IMR-90 (cell line): ENCODE measurements around the gene WIPI1. TPM values are rescaled to one million over a fixed set of nuclear protein-coding genes. Genes with fewer than 3 reads are reported as not detected.

Source experiments
- ATAC-seq: fragments of 200-7000 bp; cut with Tn5 transposase; 2 replicates; pipeline ENCODE4 v1.9.1; 2020; ENCODE audit warnings: low read depth, mild to moderate bottlenecking, moderate library complexity
- BruUV-seq: library from RNA; stranded (reverse); fragments of 400-500 nt; replicated peaks from 2 replicates; lab custom pipeline; 2021; lab: Mats Ljungman, UMichigan
- CTCF ChIA-PET: fragments of 300-600 bp; formaldehyde crosslinking; extraction: SDS; loops from one replicate; lab custom pipeline; 2021; ENCODE audit warnings: antibody characterized with exemption; lab: Yijun Ruan, JAX
- POLR2A ChIA-PET: fragments of 300-600 bp; sonication (Branson Sonifier 250); formaldehyde crosslinking; loops from one replicate; lab custom pipeline; 2022; ENCODE audit warnings: antibody characterized with exemption; ENCODE audit not compliant: unreplicated experiment; lab: Charles Lee
- DNase-seq: peaks from one replicate; pipeline ENCODE4 v3.0.0; 2013
- H2AFZ ChIP-seq: replicated peaks from 2 replicates; pipeline ENCODE3; 2013; ENCODE audit warnings: low read length, mild to moderate bottlenecking; ENCODE audit not compliant: poor library complexity
- H2AK5ac ChIP-seq: 2 replicates; pipeline ENCODE4 v1.6.1; 2013; ENCODE audit warnings: low read depth, low read length, inconsistent platforms
- H2AK9ac ChIP-seq: replicated peaks from 2 replicates; pipeline ENCODE3; 2013; ENCODE audit warnings: mild to moderate bottlenecking, low read depth, low read length, moderate library complexity; ENCODE audit not compliant: poor library complexity
- H2BK120ac ChIP-seq: 2 replicates; pipeline ENCODE4 v1.6.1; 2013; ENCODE audit warnings: low read depth, low read length, inconsistent platforms
- H2BK15ac ChIP-seq: 3 replicates; pipeline ENCODE4 v1.6.1; 2013; ENCODE audit warnings: low read depth, low read length, inconsistent platforms
- H2BK20ac ChIP-seq: 2 replicates; pipeline ENCODE4 v1.6.1; 2013; ENCODE audit warnings: low read depth, mild to moderate bottlenecking, inconsistent platforms, low read length, moderate library complexity
- H2BK5ac ChIP-seq: 2 replicates; pipeline ENCODE4 v1.6.1; 2013; ENCODE audit warnings: mild to moderate bottlenecking, low read depth, low read length, inconsistent platforms; ENCODE audit not compliant: poor library complexity, severe bottlenecking
- H3K14ac ChIP-seq: replicated peaks from 2 replicates; pipeline ENCODE4 v1.6.1; 2013; ENCODE audit warnings: low read depth, low read length, inconsistent platforms
- H3K18ac ChIP-seq: 2 replicates; pipeline ENCODE4 v1.6.1; 2013; ENCODE audit warnings: low read depth, low read length, control low read depth
- H3K23ac ChIP-seq: 2 replicates; pipeline ENCODE4 v1.6.1; 2013; ENCODE audit warnings: low read depth, low read length, inconsistent platforms
- H3K27ac ChIP-seq: 2 replicates; pipeline ENCODE4 v1.5.1; 2013; ENCODE audit warnings: mild to moderate bottlenecking, control low read depth, low read length; ENCODE audit not compliant: insufficient read depth
- H3K27me3 ChIP-seq: 2 replicates; pipeline ENCODE4 v1.6.1; 2013; ENCODE audit warnings: low read length; ENCODE audit not compliant: control insufficient read depth, insufficient read depth
- H3K36me3 ChIP-seq: 2 replicates; pipeline ENCODE4 v1.6.1; 2013; ENCODE audit warnings: low read length, mixed read lengths; ENCODE audit not compliant: control insufficient read depth, insufficient read depth
- H3K4ac ChIP-seq: 2 replicates; pipeline ENCODE4 v1.6.1; 2013; ENCODE audit warnings: low read depth, low read length, inconsistent platforms
- H3K4me1 ChIP-seq: 2 replicates; pipeline ENCODE4 v1.6.1; 2013; ENCODE audit warnings: low read length, mixed read lengths; ENCODE audit not compliant: control insufficient read depth, insufficient read depth
- H3K4me2 ChIP-seq: 2 replicates; pipeline ENCODE4 v1.6.1; 2013; ENCODE audit warnings: low read depth, mild to moderate bottlenecking, control low read depth, low read length, moderate library complexity
- H3K4me3 ChIP-seq: 2 replicates; pipeline ENCODE4 v1.5.1; 2013; ENCODE audit warnings: low read depth, mild to moderate bottlenecking, control low read depth, low read length, moderate library complexity; ENCODE audit not compliant: insufficient read depth
- H3K56ac ChIP-seq: 2 replicates; pipeline ENCODE4 v1.6.1; 2013; ENCODE audit warnings: low read length, inconsistent platforms; ENCODE audit not compliant: insufficient read depth; ENCODE audit errors: extremely low read depth
- H3K79me1 ChIP-seq, 2 experiments: 2 replicates each; pipeline ENCODE4 v1.6.1; 2013; ENCODE audit warnings: low read length in 2 of 2, inconsistent platforms in 1 of 2, low read depth in 1 of 2
- H3K9ac ChIP-seq: 2 replicates; pipeline ENCODE4 v1.6.1; 2013; ENCODE audit warnings: low read depth, low read length, control low read depth
- H3K9me1 ChIP-seq: 2 replicates; pipeline ENCODE4 v1.6.1; 2013; ENCODE audit warnings: low read length, inconsistent platforms; ENCODE audit not compliant: insufficient read depth
- H3K9me3 ChIP-seq: 2 replicates; pipeline ENCODE4 v1.6.1; 2013; ENCODE audit warnings: low read length; ENCODE audit not compliant: control insufficient read depth, insufficient read depth
- H4K20me1 ChIP-seq: 2 replicates; pipeline ENCODE4 v1.6.1; 2013; ENCODE audit warnings: low read length, inconsistent platforms; ENCODE audit not compliant: insufficient read depth
- H4K5ac ChIP-seq: 2 replicates; pipeline ENCODE4 v1.6.1; 2013; ENCODE audit warnings: mild to moderate bottlenecking, low read depth, low read length, control low read depth
- H4K8ac ChIP-seq, 2 experiments: 2 replicates each; pipeline ENCODE4 v1.6.1; 2013; ENCODE audit warnings: low read depth in 2 of 2, low read length in 2 of 2, control low read depth in 1 of 2, inconsistent platforms in 1 of 2
- H4K91ac ChIP-seq: 2 replicates; pipeline ENCODE4 v1.6.1; 2013; ENCODE audit warnings: low read depth, low read length, inconsistent platforms; ENCODE audit not compliant: insufficient read depth
- BHLHE40 ChIP-seq: fragments of 150-350 bp; IDR thresholded peaks from 2 replicates; pipeline ENCODE4 v1.6.1; 2016; ENCODE audit warnings: mild to moderate bottlenecking, low read depth, low read length
- FOS ChIP-seq: fragments of 150-350 bp; IDR thresholded peaks from 2 replicates; pipeline ENCODE4 v1.6.1; 2016; ENCODE audit warnings: low read depth, low read length
- MAFK ChIP-seq: IDR thresholded peaks from 2 replicates; pipeline ENCODE4 v1.6.1; 2012; ENCODE audit warnings: low read depth, low read length, improper control_type of control experiment
- MAZ ChIP-seq: IDR thresholded peaks from 2 replicates; pipeline ENCODE4 v1.6.1; 2012; ENCODE audit warnings: low read depth, mild to moderate bottlenecking, low read length, improper control_type of control experiment, moderate library complexity, borderline replicate concordance
- MXI1 ChIP-seq: IDR thresholded peaks from 2 replicates; pipeline ENCODE4 v1.6.1; 2012; ENCODE audit warnings: low read depth, mild to moderate bottlenecking, low read length, moderate library complexity, borderline replicate concordance
- NFE2L2 ChIP-seq: fragments of 150-350 bp; IDR thresholded peaks from 2 replicates; pipeline ENCODE4 v1.6.1; 2016; ENCODE audit warnings: low read depth, mild to moderate bottlenecking, low read length
- POLR2A ChIP-seq: IDR thresholded peaks from 2 replicates; pipeline ENCODE4 v1.6.1; 2012; ENCODE audit warnings: mild to moderate bottlenecking, low read depth, low read length
- RAD21 ChIP-seq: IDR thresholded peaks from 2 replicates; pipeline ENCODE4 v1.6.1; 2012; ENCODE audit warnings: low read length, improper control_type of control experiment
- RCOR1 ChIP-seq: IDR thresholded peaks from 2 replicates; pipeline ENCODE4 v1.6.1; 2012; ENCODE audit warnings: mild to moderate bottlenecking, low read length, improper control_type of control experiment; ENCODE audit not compliant: insufficient replicate concordance
- RFX5 ChIP-seq: IDR thresholded peaks from 2 replicates; pipeline ENCODE4 v1.8.0; 2012; ENCODE audit warnings: low read depth, mild to moderate bottlenecking, low read length, moderate library complexity
- WGBS, 2 experiments: methylation state at CpG; one replicate each; pipeline versions ENCODE4 v1.1.5 to v1.1.7; 2013; ENCODE audit warnings: missing lambda C conversion rate in 2 of 2; ENCODE audit not compliant: insufficient read length in 1 of 2; ENCODE audit errors: extremely low coverage in 2 of 2; 5-methylcytosine and 5-hydroxymethylcytosine counted together
- dilution Hi-C: fragments of 300-500 bp; cut with HindIII; formaldehyde crosslinking; loops from one replicate; pipeline ENCODE4 v1.14.3; 2018; ENCODE audit warnings: low sequenced_read_pairs; ENCODE audit not compliant: unreplicated experiment
- in situ Hi-C: fragments of 300-500 bp; cut with MboI; formaldehyde crosslinking; loops from 3 replicates; pipeline ENCODE4 v1.14.3; 2019; ENCODE audit warnings: low sequenced_read_pairs, inconsistent platforms, mixed read lengths
- intact Hi-C: fragments of 100-400 bp; cut with micrococcal nuclease; formaldehyde crosslinking; loops from 2 replicates; pipeline ENCODE4 v1.10.0; 2022
- polyA plus RNA-seq, 3 experiments: library from polyadenylated mRNA; depleted of rRNA; stranded (reverse); fragments of >200 nt; gene quantifications; 2 replicates each; pipeline ENCODE4 v1.2.3, GENCODE V29; 2012; ENCODE audit warnings: low replicate concordance in 1 of 3
- total RNA-seq: library from RNA; depleted of rRNA; stranded (reverse); fragments of >200 nt; gene quantifications from 2 replicates; pipeline ENCODE4 v1.2.3, GENCODE V29; 2012
- TF ChIP-seq, protein P1 (sequence below): fragments of 150-350 bp; IDR thresholded peaks from 2 replicates; pipeline ENCODE4 v1.6.1; 2016; ENCODE audit warnings: low read depth, mild to moderate bottlenecking, low read length, moderate library complexity, borderline replicate concordance

Gene WIPI1
- total and polyA plus RNA-seq, 2 of the 4 experiments (the other 2 are of a cell fraction) = 78.6 to 129 TPM

DNA sequence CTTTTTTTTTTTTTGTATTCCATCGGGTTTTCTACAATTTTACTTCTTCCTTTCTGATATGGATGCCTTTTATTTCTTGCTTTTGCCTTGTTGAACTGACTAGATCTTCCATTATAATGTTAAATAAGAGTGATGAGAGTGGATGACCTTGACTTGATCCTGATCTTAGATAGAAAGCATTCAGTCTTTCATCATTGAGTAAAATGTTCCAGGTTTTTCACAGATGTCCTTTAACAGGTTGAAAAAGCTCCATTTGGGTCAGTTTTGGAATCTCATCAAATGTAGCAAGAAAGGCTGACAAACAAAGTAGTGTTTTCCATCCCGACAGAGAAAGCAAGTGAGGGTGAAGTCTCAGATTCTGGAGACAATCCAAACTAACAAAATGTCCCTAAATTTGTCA lies 27.2 kb upstream of the WIPI1 start:
- H3K4me2 ChIP-seq = no peak overlapping the region
- H3K23ac ChIP-seq = no peak overlapping the region
- intact Hi-C loops = no loop called here
- H3K14ac ChIP-seq = no peak overlapping the region
- no peak overlapping the region for H3K56ac ChIP-seq
- no peak overlapping the region for H2BK120ac ChIP-seq
- ChIA-PET POLR2A (no interaction called here), CTCF (no interaction called here)
- H2BK5ac ChIP-seq = no peak overlapping the region
- H3K9me3 ChIP-seq = no peaks in the 10 kb centered on the region
- H3K4me3 ChIP-seq = no peak overlapping the region
- H2BK15ac ChIP-seq = no peak overlapping the region
- H3K4me1 ChIP-seq = no peaks in the 10 kb centered on the region
- H3K27ac ChIP-seq = no peak overlapping the region
- ATAC-seq (no peak), DNase-seq (no peak)
- H2AK5ac ChIP-seq = no peak overlapping the region
- H3K27me3 ChIP-seq = peaks cover 26% of the 10 kb centered on the region
- no peaks in the 10 kb centered on the region for H3K36me3 ChIP-seq
- no peaks in the 10 kb centered on the region for H4K20me1 ChIP-seq
- no peak overlapping the region for H4K8ac ChIP-seq
- no peak overlapping the region for H3K18ac ChIP-seq
- H4K5ac ChIP-seq = no peak overlapping the region
- dilution Hi-C loops = no loop called here
- WGBS, 2 experiments = no CpG with 5 or more reads among the region's 2 CpGs
- no TSS peak for BruUV-seq
- no peak overlapping the region for H2BK20ac ChIP-seq
- TF ChIP-seq RAD21 (no peak), RFX5 (no peak), FOS (no peak), NFE2L2 (no peak), RCOR1 (no peak), MAZ (no peak), MXI1 (no peak), POLR2A (no peak), MAFK (no peak), BHLHE40 (no peak)
- TF ChIP-seq, protein P1, sequence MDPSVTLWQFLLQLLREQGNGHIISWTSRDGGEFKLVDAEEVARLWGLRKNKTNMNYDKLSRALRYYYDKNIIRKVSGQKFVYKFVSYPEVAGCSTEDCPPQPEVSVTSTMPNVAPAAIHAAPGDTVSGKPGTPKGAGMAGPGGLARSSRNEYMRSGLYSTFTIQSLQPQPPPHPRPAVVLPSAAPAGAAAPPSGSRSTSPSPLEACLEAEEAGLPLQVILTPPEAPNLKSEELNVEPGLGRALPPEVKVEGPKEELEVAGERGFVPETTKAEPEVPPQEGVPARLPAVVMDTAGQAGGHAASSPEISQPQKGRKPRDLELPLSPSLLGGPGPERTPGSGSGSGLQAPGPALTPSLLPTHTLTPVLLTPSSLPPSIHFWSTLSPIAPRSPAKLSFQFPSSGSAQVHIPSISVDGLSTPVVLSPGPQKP = no peak
- H3K79me1 ChIP-seq = no peaks in the 10 kb centered on the region
- in situ Hi-C loops = no loop called here
- no peak overlapping the region for H4K91ac ChIP-seq
- no peak overlapping the region for H3K9ac ChIP-seq
- no peak overlapping the region for H3K4ac ChIP-seq
- no peak overlapping the region for H2AK9ac ChIP-seq
- no peaks in the 10 kb centered on the region for H3K9me1 ChIP-seq
- H2AFZ ChIP-seq = no peak overlapping the region
